Endothelial cell of umbilical vein (primary cell): ENCODE data around the gene ARHGEF5. TPM values are rescaled to one million over a fixed set of nuclear protein-coding genes. Genes with fewer than 3 reads are reported as not detected.

ENCODE experiments used
- BruUV-seq: library from RNA; stranded (reverse); fragments of 400-500 nt; replicated peaks from 2 replicates; lab custom pipeline; 2021; lab: Mats Ljungman, UMichigan
- CTCF ChIA-PET: fragments of 300-600, 350-600 bp; sonication (Branson Sonifier 250); formaldehyde crosslinking; loops from one replicate; lab custom pipeline; 2021; ENCODE audit warnings: antibody characterized with exemption, inconsistent platforms; lab: Charles Lee
- POLR2A ChIA-PET: fragments of 300-600, 350-600 bp; sonication (Branson Sonifier 250); formaldehyde crosslinking; loops from one replicate; lab custom pipeline; 2021; ENCODE audit warnings: antibody characterized with exemption, inconsistent platforms; lab: Charles Lee
- DNase-seq: peaks from one replicate; pipeline ENCODE4 v3.0.0-alpha.2; 2011; ENCODE audit warnings: low read depth, low spot score
- FAIRE-seq: peaks from 2 replicates; lab custom pipeline; 2011; peaks lifted over from hg19 to GRCh38; lab: Jason Lieb, UNC
- H2AFZ ChIP-seq: 2 replicates; pipeline ENCODE4 v1.6.0; 2012; ENCODE audit warnings: low read depth, low read length, control low read depth, inconsistent platforms
- H3K27ac ChIP-seq: 2 replicates; pipeline ENCODE4 v1.5.1; 2011; ENCODE audit warnings: low read depth, mild to moderate bottlenecking, control low read depth, low read length, moderate library complexity; ENCODE audit not compliant: insufficient read depth
- H3K27me3 ChIP-seq, 2 experiments: 2 replicates each; pipeline versions ENCODE4 v1.6.0 to v1.6.1; 2011; ENCODE audit warnings: low read length in 2 of 2, mixed read lengths in 1 of 2; ENCODE audit not compliant: control insufficient read depth in 2 of 2, insufficient read depth in 2 of 2
- H3K36me3 ChIP-seq, 2 experiments: 2 replicates in 1 of 2; 3 replicates in 1 of 2; pipeline ENCODE4 v1.5.1; 2011; ENCODE audit warnings: low read length in 2 of 2, mild to moderate bottlenecking in 1 of 2, moderate library complexity in 1 of 2; ENCODE audit not compliant: control insufficient read depth in 2 of 2, insufficient read depth in 2 of 2; ENCODE audit errors: extremely low read depth in 1 of 2
- H3K4me1 ChIP-seq: 3 replicates; pipeline ENCODE4 v1.5.1; 2011; ENCODE audit warnings: mild to moderate bottlenecking, low read length; ENCODE audit not compliant: control insufficient read depth, insufficient read depth; ENCODE audit errors: extremely low read depth
- H3K4me2 ChIP-seq: 2 replicates; pipeline ENCODE4 v1.6.1; 2011; ENCODE audit warnings: low read length, control low read depth, mixed read lengths; ENCODE audit not compliant: insufficient read depth
- H3K4me3 ChIP-seq, 3 experiments: fragments of 200-600 bp in 1 of 3; sonication (generic), shearing (Covaris generic) in 1 of 3; replicated peaks in 1 of 3; 2 replicates each; pipeline ENCODE4 v1.5.1; 2011 to 2016; ENCODE audit warnings: control low read depth in 3 of 3, low read length in 3 of 3, mild to moderate bottlenecking in 2 of 3, inconsistent platforms in 1 of 3, low read depth in 1 of 3, moderate library complexity in 1 of 3; ENCODE audit not compliant: insufficient read depth in 1 of 3
- H3K79me2 ChIP-seq: 2 replicates; pipeline ENCODE4 v1.6.0; 2012; ENCODE audit warnings: low read length, inconsistent platforms; ENCODE audit not compliant: control insufficient read depth, insufficient read depth
- H3K9ac ChIP-seq: replicated peaks from 2 replicates; pipeline ENCODE3; 2011; ENCODE audit warnings: low read length, control low read depth; ENCODE audit not compliant: insufficient read depth; ENCODE audit errors: extremely low read depth
- H3K9me1 ChIP-seq: replicated peaks from 3 replicates; pipeline ENCODE4 v1.6.0; 2011; ENCODE audit warnings: mild to moderate bottlenecking, low read length; ENCODE audit not compliant: control insufficient read depth, insufficient read depth; ENCODE audit errors: extremely low read depth
- H3K9me3 ChIP-seq: replicated peaks from 2 replicates; pipeline ENCODE4 v1.5.1; 2012; ENCODE audit warnings: low read length, inconsistent platforms; ENCODE audit not compliant: control insufficient read depth, insufficient read depth
- H4K20me1 ChIP-seq: replicated peaks from 2 replicates; pipeline ENCODE3; 2011; ENCODE audit warnings: mild to moderate bottlenecking, low read length; ENCODE audit not compliant: control insufficient read depth, insufficient read depth; ENCODE audit errors: extremely low read depth
- EZH2 ChIP-seq: IDR thresholded peaks from 2 replicates; pipeline ENCODE4 v1.6.1; 2012; ENCODE audit warnings: borderline replicate concordance, low read depth, mild to moderate bottlenecking, moderate library complexity, low read length, inconsistent platforms; ENCODE audit not compliant: severe bottlenecking
- FOS ChIP-seq: IDR thresholded peaks from 2 replicates; pipeline ENCODE4 v1.6.1; 2011; ENCODE audit warnings: mild to moderate bottlenecking, low read length, moderate library complexity, borderline replicate concordance; ENCODE audit not compliant: insufficient read depth
- GATA2 ChIP-seq: IDR thresholded peaks from 2 replicates; pipeline ENCODE4 v1.7.0; 2011; ENCODE audit warnings: low read depth, mild to moderate bottlenecking, moderate library complexity, mixed read lengths, low read length; ENCODE audit not compliant: insufficient read length, insufficient read depth
- JUN ChIP-seq: IDR thresholded peaks from 2 replicates; pipeline ENCODE4 v1.6.1; 2011; ENCODE audit warnings: borderline replicate concordance, low read depth; ENCODE audit not compliant: insufficient read length, insufficient read depth
- MAX ChIP-seq: IDR thresholded peaks from 2 replicates; pipeline ENCODE4 v1.6.1; 2011; ENCODE audit not compliant: insufficient read depth, insufficient read length
- MYC ChIP-seq: IDR thresholded peaks from one replicate; pipeline ENCODE4 v1.6.1; 2011; ENCODE audit warnings: mild to moderate bottlenecking, low read depth, low read length
- POLR2A ChIP-seq: IDR thresholded peaks from 2 replicates; pipeline ENCODE4 v1.6.1; 2012; ENCODE audit warnings: low read depth, mild to moderate bottlenecking, control low read depth, low read length
- POLR2AphosphoS5 ChIP-seq: IDR thresholded peaks from 2 replicates; pipeline ENCODE4 v1.6.1; 2012; ENCODE audit warnings: low read depth, mild to moderate bottlenecking, control low read depth, low read length, moderate library complexity; ENCODE audit not compliant: insufficient read depth
- dilution Hi-C: fragments of 300-500 bp; cut with MboI; formaldehyde crosslinking; loops from one replicate; pipeline ENCODE4 v1.15.0; 2019; ENCODE audit warnings: low sequenced_read_pairs; ENCODE audit not compliant: extremely low pct_ligation_motif_present
- intact Hi-C: fragments of 100-400 bp; cut with micrococcal nuclease; formaldehyde crosslinking; loops from one replicate; pipeline ENCODE4 v1.10.0; 2022
- polyA plus RNA-seq, 4 experiments: library from polyadenylated mRNA; depleted of rRNA in 3 of 4; stranded (reverse) in 3 of 4; unstranded in 1 of 4; fragments of >200 nt; gene quantifications; 2 replicates each; pipeline versions ENCODE4 v1.2.1 to v1.2.3, GENCODE V29; 2011 to 2012; ENCODE audit warnings: missing spikeins in 1 of 4
- total RNA-seq: library from RNA; stranded (reverse); gene quantifications from 2 replicates; pipeline ENCODE4 v1.2.3, GENCODE V29; 2021
- TF ChIP-seq, protein P1 (sequence below), 2 donors: IDR thresholded peaks; 1 replicate in 1 of 2; 2 replicates in 1 of 2; pipeline ENCODE4 v1.5.1; 2011; ENCODE audit warnings: low read length in 2 of 2, mild to moderate bottlenecking in 2 of 2, moderate library complexity in 2 of 2, control low read depth in 1 of 2, inconsistent platforms in 1 of 2, low read depth in 1 of 2; ENCODE audit not compliant: insufficient read depth in 1 of 2; ENCODE audit errors: extremely low read depth in 1 of 2

ARHGEF5 gene
- total and polyA plus RNA-seq, 2 donors (not counting 3 experiments of a cell fraction or from before 2014, with no cell fraction given), result 1.1 to 1.5 TPM

DNA sequence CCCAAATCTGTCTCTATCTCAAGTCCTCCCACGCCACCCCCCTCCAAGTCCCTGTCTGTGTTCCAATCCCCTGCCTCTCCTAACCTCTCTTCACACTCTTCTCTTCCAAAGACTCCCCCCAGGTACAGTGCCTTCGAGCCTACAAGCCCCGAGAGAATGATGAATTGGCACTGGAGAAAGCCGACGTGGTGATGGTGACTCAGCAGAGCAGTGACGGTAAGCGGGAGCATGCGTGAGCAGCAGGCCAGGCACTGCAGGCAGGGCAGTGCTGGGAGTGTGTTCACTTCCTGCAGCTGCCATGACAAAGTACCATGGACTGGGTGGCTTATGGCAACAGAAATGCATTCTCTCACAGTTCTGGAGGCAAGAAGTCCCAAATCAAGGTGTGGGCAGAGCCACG lies 23.4 kb downstream of the ARHGEF5 start:
- Histone ChIP-seq H3K36me3 (no peaks in the 10 kb centered on the region), H3K79me2 (no peaks in the 10 kb centered on the region), H3K9ac (no peak overlapping the region), H2AFZ (no peak overlapping the region), H3K27me3 (no peaks in the 10 kb centered on the region), H3K4me1 (no peaks in the 10 kb centered on the region), H3K9me3 (no peaks in the 10 kb centered on the region), H4K20me1 (no peaks in the 10 kb centered on the region), H3K9me1 (no peaks in the 10 kb centered on the region), H3K4me3 (no peak overlapping the region), H3K4me2 (no peak overlapping the region), H3K27ac (no peak overlapping the region)
- dilution Hi-C loops (no loop called here), intact Hi-C loops (no loop called here)
- BruUV-seq, result no TSS peak
- ChIA-PET CTCF (no interaction called here), POLR2A (no interaction called here)
- FAIRE-seq (no peak), DNase-seq (no peak)
- no peak for TF ChIP-seq JUN
- no peak for TF ChIP-seq MYC
- TF ChIP-seq MAX, result no peak
- TF ChIP-seq FOS, result no peak
- TF ChIP-seq, protein P1, sequence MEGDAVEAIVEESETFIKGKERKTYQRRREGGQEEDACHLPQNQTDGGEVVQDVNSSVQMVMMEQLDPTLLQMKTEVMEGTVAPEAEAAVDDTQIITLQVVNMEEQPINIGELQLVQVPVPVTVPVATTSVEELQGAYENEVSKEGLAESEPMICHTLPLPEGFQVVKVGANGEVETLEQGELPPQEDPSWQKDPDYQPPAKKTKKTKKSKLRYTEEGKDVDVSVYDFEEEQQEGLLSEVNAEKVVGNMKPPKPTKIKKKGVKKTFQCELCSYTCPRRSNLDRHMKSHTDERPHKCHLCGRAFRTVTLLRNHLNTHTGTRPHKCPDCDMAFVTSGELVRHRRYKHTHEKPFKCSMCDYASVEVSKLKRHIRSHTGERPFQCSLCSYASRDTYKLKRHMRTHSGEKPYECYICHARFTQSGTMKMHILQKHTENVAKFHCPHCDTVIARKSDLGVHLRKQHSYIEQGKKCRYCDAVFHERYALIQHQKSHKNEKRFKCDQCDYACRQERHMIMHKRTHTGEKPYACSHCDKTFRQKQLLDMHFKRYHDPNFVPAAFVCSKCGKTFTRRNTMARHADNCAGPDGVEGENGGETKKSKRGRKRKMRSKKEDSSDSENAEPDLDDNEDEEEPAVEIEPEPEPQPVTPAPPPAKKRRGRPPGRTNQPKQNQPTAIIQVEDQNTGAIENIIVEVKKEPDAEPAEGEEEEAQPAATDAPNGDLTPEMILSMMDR (IDR thresholded peaks at IDR 0.05; ENCODE audit: extremely low read depth in 1 of 2, insufficient read depth in 1 of 2, low read depth in 1 of 2, low read length in 2 of 2), result no peak
- TF ChIP-seq GATA2, result no peak
- no peak for TF ChIP-seq POLR2A
- TF ChIP-seq POLR2AphosphoS5, result no peak
- TF ChIP-seq EZH2, result no peak
